Effector memory CD8-positive, alpha-beta T cell (primary cell): ENCODE measurements around the gene CRAT.
A peak's percentile ranks its signal among the peaks of the same experiment; 100 is the strongest.

Experiments
- ATAC-seq: fragments of 150-1000 bp; cut with Tn5 transposase; replicated peaks from 2 replicates; pipeline ENCODE4 v1.10.0; 2021; ENCODE audit warnings: mild to moderate bottlenecking, moderate library complexity
- DNase-seq, 3 experiments: peaks; one replicate each; pipeline ENCODE4 v3.0.0; 2021
- H3K27ac Mint-ChIP-seq, 2 donors: one replicate each; pipeline ENCODE4 v1.8.0; 2022; ENCODE audit warnings: mild to moderate bottlenecking in 2 of 2, mixed read lengths in 2 of 2, moderate library complexity in 2 of 2
- H3K27me3 Mint-ChIP-seq, 2 donors: one replicate each; pipeline ENCODE4 v1.8.0; 2022; ENCODE audit warnings: mixed read lengths in 2 of 2
- H3K36me3 Mint-ChIP-seq: one replicate; pipeline ENCODE4 v1.8.0; 2022; ENCODE audit warnings: mild to moderate bottlenecking, moderate library complexity, mixed read lengths; ENCODE audit not compliant: insufficient read depth
- H3K4me1 Mint-ChIP-seq, 2 donors: one replicate each; pipeline ENCODE4 v1.8.0; 2022; ENCODE audit warnings: low read depth in 2 of 2, mixed read lengths in 2 of 2
- H3K4me3 Mint-ChIP-seq, 2 donors: one replicate each; pipeline ENCODE4 v1.8.0; 2022; ENCODE audit warnings: mild to moderate bottlenecking in 2 of 2, mixed read lengths in 2 of 2, moderate library complexity in 2 of 2
- H3K9me3 Mint-ChIP-seq, 2 donors: one replicate each; pipeline ENCODE4 v1.8.0; 2022; ENCODE audit warnings: mixed read lengths in 2 of 2

CRAT gene

DNA sequence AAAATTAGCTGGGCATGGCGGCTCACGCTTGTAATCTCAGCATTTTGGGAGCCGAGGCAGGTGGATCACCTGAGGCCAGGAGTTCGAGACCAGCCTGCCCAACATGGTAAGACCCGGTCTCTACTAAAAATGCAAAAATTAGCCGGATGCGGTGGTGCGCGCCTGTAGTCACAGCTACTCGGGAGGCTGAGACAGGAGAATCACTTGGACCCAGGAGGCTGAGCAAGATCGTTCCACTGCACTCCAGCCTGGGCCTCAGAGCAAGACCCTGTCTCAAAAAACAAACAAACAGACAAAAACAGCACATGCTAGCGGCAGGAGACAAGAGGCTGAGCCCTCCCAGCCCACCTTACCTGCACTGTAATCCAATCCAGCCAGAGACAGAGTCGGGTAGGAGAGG is 30.8 kb downstream of the CRAT start:
- ATAC-seq = no peak
- peak overlapping the region in 1 of 2 donors; percentile 87 for H3K27ac Mint-ChIP-seq
- peaks cover 14% of the 10 kb centered on the region for H3K36me3 Mint-ChIP-seq
- peaks cover 13 to 29% of the 10 kb centered on the region in 2 donors for H3K4me1 Mint-ChIP-seq
- H3K27me3 Mint-ChIP-seq = no peaks in the 10 kb centered on the region
- no peaks in the 10 kb centered on the region for H3K9me3 Mint-ChIP-seq
- H3K4me3 Mint-ChIP-seq = peak overlapping the region; percentile 89 to 95
- DNase-seq = no peak

DNA sequence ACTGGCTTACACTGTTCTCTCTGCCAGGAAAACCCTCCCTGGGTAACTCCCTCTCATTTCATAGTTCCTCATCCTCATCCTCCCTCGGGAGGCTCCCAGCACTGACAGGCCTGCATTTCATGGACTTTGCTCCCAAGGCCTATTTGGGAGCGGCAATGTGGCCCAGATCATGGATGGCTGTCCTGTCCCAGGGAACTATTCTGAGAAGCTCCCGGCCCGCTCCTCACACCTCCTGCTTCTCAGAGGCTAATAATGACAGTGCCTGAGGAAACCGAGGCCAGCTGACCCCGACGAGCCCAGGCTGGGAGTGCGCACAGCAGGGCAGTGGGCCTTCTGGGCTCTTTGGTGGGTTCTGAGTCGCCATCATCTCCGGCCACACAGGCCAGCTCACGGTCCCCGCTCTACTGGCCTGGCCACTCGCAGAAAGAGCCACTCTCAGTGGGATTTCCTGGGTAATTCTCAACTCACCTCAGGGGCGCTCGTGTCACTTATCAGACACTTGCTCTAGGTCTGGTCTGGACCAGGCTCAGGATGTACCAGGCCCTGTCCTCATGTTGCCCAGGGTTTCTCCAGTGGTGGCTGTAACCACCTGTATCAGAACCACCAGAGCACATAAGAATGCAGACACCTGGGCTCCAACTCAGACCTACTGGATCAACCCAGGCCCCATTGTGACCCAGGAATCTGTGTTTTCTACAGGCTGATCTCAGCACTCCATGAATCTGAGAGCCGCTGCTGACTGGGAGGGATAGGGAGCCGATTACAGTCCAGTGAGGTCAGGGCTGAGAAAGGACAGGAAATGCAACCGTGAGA is 31.7 kb downstream of the CRAT start:
- no peaks in the 10 kb centered on the region for H3K9me3 Mint-ChIP-seq
- ATAC-seq = no peak
- peaks cover 13 to 32% of the 10 kb centered on the region in 2 donors for H3K4me1 Mint-ChIP-seq
- H3K27ac Mint-ChIP-seq = no peak overlapping the region
- H3K27me3 Mint-ChIP-seq = no peaks in the 10 kb centered on the region
- peaks cover 14% of the 10 kb centered on the region for H3K36me3 Mint-ChIP-seq
- H3K4me3 Mint-ChIP-seq = peak overlapping the region; percentile 89 to 95
- no peak for DNase-seq

DNA sequence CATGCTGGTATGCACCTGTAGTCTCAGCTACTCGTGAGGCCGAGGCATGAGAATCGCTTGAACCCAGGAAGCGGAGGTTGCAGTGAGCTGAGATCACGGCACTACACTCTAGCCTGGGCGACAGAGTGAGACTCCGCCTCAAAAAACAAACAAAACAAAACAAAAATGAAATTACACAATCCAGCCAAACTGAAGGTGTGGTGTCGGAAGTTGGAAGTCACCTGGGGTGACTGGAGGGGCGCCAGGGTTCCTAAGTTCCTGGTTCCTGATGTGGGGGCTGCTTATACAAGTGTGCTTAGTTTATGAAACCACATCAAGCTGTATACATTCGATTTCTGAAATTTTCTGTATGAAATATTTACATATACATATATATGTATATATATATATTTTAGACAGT is 33.4 kb downstream of the CRAT start:
- H3K36me3 Mint-ChIP-seq = peaks cover 20% of the 10 kb centered on the region
- DNase-seq (no peak), ATAC-seq (no peak)
- no peak overlapping the region for H3K27ac Mint-ChIP-seq
- H3K4me3 Mint-ChIP-seq = no peak overlapping the region
- no peaks in the 10 kb centered on the region for H3K27me3 Mint-ChIP-seq
- peaks cover 9 to 34% of the 10 kb centered on the region in 2 donors for H3K4me1 Mint-ChIP-seq
- H3K9me3 Mint-ChIP-seq = no peaks in the 10 kb centered on the region

DNA sequence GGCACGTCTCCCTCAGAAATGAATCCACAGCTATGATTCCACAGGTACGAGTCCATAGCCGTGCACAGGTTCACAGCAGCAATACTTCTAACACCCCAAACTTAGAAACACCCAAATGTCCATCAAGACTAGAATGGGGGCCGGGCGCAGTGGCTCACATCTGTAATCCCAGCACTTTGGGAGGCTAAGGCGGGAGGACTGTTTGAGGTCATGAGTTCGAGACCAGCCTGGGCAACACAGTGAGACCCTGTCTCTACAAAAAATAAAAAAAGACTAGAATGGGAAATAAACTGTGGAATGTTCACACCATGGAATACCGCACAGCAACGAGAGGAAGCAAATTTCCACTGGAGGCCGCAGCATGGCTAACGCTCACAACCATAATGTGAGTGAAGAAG is 34.0 kb downstream of the CRAT start:
- H3K4me1 Mint-ChIP-seq = peaks cover 9 to 32% of the 10 kb centered on the region in 2 donors
- DNase-seq (no peak), ATAC-seq (no peak)
- no peak overlapping the region for H3K27ac Mint-ChIP-seq
- H3K36me3 Mint-ChIP-seq = peaks cover 20% of the 10 kb centered on the region
- no peak overlapping the region for H3K4me3 Mint-ChIP-seq
- no peaks in the 10 kb centered on the region for H3K27me3 Mint-ChIP-seq
- no peaks in the 10 kb centered on the region for H3K9me3 Mint-ChIP-seq

DNA sequence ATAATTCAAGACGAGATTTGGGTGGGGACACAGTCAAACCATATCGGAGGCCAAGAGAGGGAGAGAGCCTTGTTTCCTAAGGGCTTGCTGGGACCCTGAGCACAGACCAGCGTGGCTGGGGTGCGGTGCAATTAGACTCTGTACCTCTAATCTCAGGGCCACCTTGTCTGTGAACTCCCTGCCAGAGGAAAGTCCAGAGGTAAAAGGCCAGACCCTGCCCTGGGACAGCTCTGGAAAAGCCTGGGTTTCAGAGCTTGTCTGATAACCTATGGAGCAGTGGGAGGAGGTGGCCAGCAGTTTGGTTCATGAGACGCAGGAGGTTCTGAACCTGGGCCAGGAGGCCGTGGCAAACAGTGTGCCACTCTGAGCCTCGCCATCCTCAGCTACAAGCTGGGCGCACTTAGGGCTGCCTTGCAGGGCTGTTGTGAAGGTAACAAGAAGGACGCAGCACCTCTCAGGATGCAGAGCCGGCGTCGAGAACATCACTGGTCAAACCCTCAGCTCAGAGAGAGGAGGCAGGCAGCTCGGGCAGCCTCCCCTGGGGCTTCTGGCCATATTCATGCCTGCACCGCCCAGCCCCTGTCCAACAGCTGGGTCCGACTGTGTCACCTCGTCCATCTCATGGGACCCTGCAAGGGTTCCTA is 34.5 kb downstream of the CRAT start:
- DNase-seq (no peak), ATAC-seq (no peak)
- Mint-ChIP-seq H3K9me3 (no peaks in the 10 kb centered on the region), H3K36me3 (peaks cover 22% of the 10 kb centered on the region), H3K27me3 (no peaks in the 10 kb centered on the region), H3K27ac (peak overlapping the region in 1 of 2 donors; percentile 85), H3K4me3 (no peak overlapping the region), H3K4me1 (peaks cover 9 to 36% of the 10 kb centered on the region in 2 donors)

DNA sequence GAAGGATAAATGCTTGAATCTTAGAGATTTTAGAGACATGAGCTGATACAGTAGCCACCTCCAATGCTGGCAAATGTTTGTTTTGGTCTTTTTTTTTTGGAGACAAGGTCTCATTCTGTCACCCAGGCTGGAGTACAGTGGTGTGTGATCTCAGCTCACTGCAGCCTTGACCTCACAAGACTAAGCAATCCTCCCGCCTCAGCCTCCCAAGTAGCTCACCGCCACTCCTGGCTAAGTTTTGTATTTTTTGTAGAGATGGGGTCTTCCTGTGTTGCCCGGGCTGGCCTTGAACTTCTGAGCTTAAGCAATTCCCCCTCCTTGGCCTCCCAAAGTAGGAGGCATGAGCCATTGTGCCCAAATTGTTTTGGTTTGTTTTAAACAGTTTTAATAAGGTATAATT is 36.5 kb downstream of the CRAT start:
- Mint-ChIP-seq H3K36me3 (peaks cover 17% of the 10 kb centered on the region), H3K4me3 (no peak overlapping the region), H3K27ac (no peak overlapping the region), H3K27me3 (no peaks in the 10 kb centered on the region), H3K4me1 (peaks cover 3 to 32% of the 10 kb centered on the region in 2 donors), H3K9me3 (no peaks in the 10 kb centered on the region)
- DNase-seq = no peak
- ATAC-seq = no peak

DNA sequence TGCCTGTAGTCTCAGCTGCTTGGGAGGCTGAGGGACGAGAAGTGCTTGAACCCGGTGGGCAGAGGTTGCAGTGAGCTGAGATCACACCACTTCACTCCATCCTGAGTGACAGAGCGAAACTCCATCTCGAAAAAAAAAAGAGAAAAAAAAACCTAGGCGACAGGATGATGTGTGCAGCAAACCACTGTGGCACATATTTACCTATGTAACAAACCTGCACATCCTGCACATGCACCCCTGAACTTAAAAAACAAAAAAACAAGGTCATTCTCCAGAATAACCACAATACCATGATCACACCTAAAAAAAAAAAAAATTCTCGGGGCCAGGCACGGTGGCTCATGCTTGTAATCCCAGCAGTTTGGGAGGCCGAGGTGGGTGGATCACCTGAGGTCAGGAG is 37.2 kb downstream of the CRAT start:
- H3K27me3 Mint-ChIP-seq = no peaks in the 10 kb centered on the region
- DNase-seq (no peak), ATAC-seq (peak; percentile 57)
- no peaks in the 10 kb centered on the region for H3K9me3 Mint-ChIP-seq
- H3K4me1 Mint-ChIP-seq = peaks cover 9 to 34% of the 10 kb centered on the region in 2 donors
- peak overlapping the region; percentile 48 to 70 for H3K27ac Mint-ChIP-seq
- peak overlapping the region in 1 of 2 donors; percentile 43 for H3K4me3 Mint-ChIP-seq
- peaks cover 19% of the 10 kb centered on the region for H3K36me3 Mint-ChIP-seq

DNA sequence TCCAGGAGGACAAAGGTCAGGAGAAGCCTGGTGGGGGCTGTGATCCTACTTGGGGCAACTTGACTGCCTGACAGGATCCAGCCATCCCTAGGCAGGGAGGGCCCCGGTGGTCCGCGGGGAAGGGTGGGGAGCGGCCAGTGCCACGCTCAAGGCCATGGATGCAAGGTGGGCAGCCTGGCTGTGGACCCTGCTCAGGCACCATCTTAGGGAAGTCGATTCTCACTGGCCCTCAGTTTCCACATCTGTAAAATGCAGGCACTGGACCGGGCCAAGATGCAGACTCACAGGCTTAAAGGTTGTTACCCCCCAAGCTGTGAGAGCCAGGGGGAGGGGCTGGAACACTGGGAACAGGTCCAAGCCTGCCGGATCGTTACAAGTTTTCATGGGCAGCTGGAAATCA is 38.4 kb downstream of the CRAT start:
- peaks cover 11 to 38% of the 10 kb centered on the region in 2 donors for H3K4me1 Mint-ChIP-seq
- peaks cover 19% of the 10 kb centered on the region for H3K36me3 Mint-ChIP-seq
- no peak for DNase-seq
- ATAC-seq = no peak
- no peaks in the 10 kb centered on the region for H3K27me3 Mint-ChIP-seq
- no peaks in the 10 kb centered on the region for H3K9me3 Mint-ChIP-seq
- peak overlapping the region in 1 of 2 donors; percentile 68 for H3K27ac Mint-ChIP-seq
- peak overlapping the region in 1 of 2 donors; percentile 59 for H3K4me3 Mint-ChIP-seq

DNA sequence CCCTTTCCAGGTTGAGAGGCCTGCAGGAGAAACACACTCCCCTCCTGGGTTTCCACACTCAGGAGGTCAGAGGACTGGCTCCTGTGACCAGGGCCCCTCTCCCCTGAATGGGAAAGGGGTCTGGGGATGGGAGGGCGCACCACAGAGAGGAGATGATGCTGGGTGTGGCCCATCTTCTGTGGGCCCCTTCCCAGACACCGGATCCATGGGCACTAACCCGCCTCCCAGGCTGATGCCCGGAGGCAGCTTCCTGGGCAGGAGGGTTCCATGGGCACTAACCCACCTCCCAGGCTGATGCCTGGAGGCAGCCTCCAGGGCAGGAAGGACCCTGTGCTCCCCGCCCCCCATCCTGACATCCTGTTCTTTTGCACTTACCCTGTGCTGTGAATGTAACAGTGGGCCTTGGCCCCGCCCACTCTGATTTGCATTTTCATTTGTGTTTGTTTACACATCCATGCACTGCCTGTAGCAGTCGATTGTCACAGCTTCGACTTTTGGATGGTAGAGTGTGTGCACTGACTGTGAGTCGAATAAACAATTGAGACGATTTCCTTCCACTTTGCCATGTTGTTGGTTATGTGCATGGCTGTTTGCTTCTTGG is 39.0 kb downstream of the CRAT start:
- Mint-ChIP-seq H3K4me1 (peaks cover 11 to 38% of the 10 kb centered on the region in 2 donors), H3K4me3 (peak overlapping the region in 1 of 2 donors; percentile 59), H3K27me3 (no peaks in the 10 kb centered on the region), H3K9me3 (no peaks in the 10 kb centered on the region), H3K36me3 (peaks cover 23% of the 10 kb centered on the region), H3K27ac (peak overlapping the region in 1 of 2 donors; percentile 68)
- ATAC-seq (peak; percentile 37), DNase-seq (peak; percentile 21 to 51 (median 38))

DNA sequence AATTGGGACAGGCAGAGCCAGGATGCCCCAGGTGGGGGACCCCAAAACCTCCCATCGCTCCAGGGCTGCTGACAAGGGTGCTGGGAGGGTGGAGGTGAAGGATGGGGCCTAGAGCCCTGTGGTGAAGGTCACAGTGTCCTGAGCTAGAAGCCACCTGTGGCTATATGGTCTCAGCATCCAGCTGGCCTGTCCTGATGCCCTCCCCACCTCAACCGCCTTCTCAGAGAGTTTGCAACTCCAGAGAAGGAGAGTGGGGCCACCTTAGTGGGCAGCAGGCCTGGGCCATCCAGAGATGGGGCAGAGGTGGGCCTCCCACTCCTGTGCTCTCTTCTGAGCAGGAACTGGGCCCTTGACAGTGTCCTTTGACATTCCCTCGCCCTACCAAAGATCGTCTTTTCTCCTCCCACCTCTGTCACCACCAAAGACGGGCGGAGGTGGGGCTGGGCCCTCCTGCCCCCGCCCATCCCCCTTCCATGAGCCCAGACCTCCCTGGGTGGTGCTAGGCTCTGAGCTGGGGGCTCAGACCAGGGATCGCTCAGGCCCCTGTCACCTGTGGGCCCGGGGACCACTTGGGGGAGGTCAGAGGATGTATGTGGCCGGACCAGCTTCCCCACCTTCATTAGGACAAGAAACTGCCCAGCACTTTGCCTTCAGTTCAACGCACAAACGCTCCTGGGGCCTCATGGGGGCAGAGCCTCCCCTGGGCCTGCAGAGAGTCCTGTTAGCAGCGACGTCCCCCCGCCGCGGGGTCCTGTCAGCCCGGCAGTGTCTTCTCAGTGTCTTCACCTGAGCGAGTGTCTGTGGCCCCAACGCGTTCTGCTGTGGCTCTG is 39.7 kb downstream of the CRAT start:
- H3K27ac Mint-ChIP-seq = peak overlapping the region in 1 of 2 donors; percentile 68
- H3K4me3 Mint-ChIP-seq = peak overlapping the region in 1 of 2 donors; percentile 70
- peaks cover 11 to 38% of the 10 kb centered on the region in 2 donors for H3K4me1 Mint-ChIP-seq
- no peak for DNase-seq
- H3K27me3 Mint-ChIP-seq = no peaks in the 10 kb centered on the region
- ATAC-seq = no peak
- no peaks in the 10 kb centered on the region for H3K9me3 Mint-ChIP-seq
- peaks cover 23% of the 10 kb centered on the region for H3K36me3 Mint-ChIP-seq

DNA sequence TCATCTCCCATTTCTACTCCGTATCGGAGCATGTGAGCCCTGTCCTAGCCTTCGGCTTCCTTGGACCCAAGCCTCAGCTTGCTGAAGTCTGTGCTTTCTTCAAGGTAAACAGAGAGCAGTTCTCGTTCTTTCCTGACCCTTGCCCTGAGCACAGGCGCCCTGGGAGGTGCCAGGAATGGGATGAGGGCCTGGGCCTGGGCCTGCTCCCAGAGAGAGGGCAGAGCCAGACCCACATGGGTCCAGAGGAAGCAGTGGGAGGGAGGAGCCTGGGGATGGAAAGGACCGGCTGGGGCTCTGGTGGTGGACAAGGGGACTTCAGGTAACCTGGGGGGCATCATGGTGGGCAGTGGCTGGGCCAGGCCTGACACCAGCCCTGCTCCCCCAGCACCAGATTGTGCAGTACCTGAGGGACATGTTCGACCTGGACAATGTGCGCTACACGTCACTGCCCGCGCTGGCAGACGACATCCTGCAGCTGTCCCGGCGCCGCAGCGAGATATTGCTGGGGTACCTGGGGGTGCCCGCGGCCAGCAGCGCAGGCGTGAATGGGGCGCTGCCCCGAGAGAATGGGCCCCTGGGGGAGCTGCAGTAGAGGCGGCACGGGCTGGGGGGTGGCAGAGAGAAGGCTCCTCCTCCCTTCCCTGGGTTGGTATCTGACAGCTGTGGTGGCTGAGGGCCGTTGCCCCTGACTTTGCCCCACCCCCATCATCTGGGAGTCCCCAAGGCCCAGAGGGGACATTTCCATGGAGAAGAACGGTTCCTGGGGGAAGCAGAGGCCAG is 40.5 kb downstream of the CRAT start:
- peaks cover 11 to 38% of the 10 kb centered on the region in 2 donors for H3K4me1 Mint-ChIP-seq
- no peak for ATAC-seq
- DNase-seq = no peak
- peak overlapping the region in 1 of 2 donors; percentile 87 for H3K27ac Mint-ChIP-seq
- no peaks in the 10 kb centered on the region for H3K27me3 Mint-ChIP-seq
- H3K9me3 Mint-ChIP-seq = no peaks in the 10 kb centered on the region
- H3K36me3 Mint-ChIP-seq = peaks cover 29% of the 10 kb centered on the region
- peak overlapping the region in 1 of 2 donors; percentile 70 for H3K4me3 Mint-ChIP-seq

DNA sequence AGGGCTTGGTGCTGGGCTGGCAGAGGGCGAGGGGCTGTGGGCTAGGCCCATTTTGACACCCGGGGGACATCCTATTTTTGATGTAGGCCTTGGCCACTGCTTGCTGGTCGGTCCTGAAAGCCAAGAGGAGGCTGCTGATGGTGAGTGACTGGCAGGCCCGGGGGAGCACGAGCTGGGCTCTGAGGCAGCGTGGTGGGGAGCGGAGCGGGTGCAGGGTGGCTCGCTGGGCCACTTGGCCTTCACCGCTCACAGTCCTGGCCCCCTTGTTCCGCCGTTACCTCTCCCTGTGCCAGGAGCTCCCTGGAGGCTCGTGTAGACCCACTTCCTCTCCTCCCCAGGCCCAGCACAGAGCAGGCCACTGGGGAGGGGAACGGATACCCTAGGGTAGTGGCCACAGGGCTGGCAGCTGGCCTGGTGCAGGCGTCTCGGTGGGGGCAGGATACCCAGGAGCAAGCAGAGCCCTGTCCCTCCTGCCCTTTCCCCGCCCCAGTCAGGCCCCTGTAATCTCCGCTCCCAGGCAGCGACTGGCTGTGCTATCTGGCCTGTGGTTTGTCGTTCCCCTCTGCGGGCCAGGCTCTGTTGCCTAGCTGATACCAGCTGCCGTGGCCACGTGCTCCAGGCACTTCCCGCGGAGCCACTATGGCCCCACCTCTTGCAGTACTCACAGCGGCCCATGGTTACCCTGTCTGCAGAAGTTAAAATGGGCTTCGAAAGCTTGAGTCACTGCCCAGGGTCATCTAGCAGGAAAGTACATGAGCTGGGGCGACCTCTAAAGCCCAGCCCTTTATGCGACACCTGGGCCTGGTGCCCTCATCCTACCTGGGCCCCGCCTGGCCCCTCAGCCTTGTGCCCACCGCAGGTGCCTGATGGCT is 41.4 kb downstream of the CRAT start:
- Mint-ChIP-seq H3K36me3 (peaks cover 37% of the 10 kb centered on the region), H3K4me1 (peaks cover 11 to 37% of the 10 kb centered on the region in 2 donors), H3K27ac (peak overlapping the region; percentile 87 to 94), H3K27me3 (no peaks in the 10 kb centered on the region), H3K9me3 (no peaks in the 10 kb centered on the region), H3K4me3 (peak overlapping the region; percentile 60 to 70)
- peak; percentile 87 for ATAC-seq
- DNase-seq = peak; percentile 31 to 66 (median 58)
